ENCODE data around the gene NACC2. TPM values are rescaled to one million over a fixed set of nuclear protein-coding genes. Genes with fewer than 3 reads are reported as not detected.
A peak's percentile ranks its signal among the peaks of the same experiment; 100 is the strongest.

The NACC2 gene
- total and polyA plus RNA-seq, 2 of the 8 experiments (the other 6 are each of a cell fraction or from before 2014, with no cell fraction given), result 8.3 to 14.0 TPM

- H3K79me1 ChIP-seq (ENCODE audit: low read depth, low read length), result no peaks in the 10 kb centered on the region
- TF ChIP-seq SP1 (IDR thresholded peaks at IDR 0.05; ENCODE audit: low read depth, low read length) (no peak), SIRT6 (IDR thresholded peaks at IDR 0.05; ENCODE audit: low read length) (no peak), FOSL1 (IDR thresholded peaks at IDR 0.05; ENCODE audit: insufficient read depth, low read depth, low read length) (no peak), CTCF (IDR thresholded peaks at IDR 0.05; ENCODE audit: control extremely low read depth in 1 of 3, insufficient read depth in 1 of 3, low read depth in 1 of 3, low read length in 3 of 3) (0 out of 4 replicates have a peak, but pooled peaks of 1 of the 3 experiments have one; percentile 3), CEBPB (IDR thresholded peaks at IDR 0.05; ENCODE audit: low read depth, low read length) (no peak), GABPA (IDR thresholded peaks at IDR 0.05; ENCODE audit: borderline replicate concordance, insufficient read depth, low read length) (0 out of 2 replicates have a peak, but pooled peaks have one; percentile 59)
- H3K4me2 ChIP-seq (ENCODE audit: insufficient read depth in 1 of 2, low read depth in 2 of 2, low read length in 2 of 2), result peak overlapping the region; percentile 34 to 87
- H3K27me3 ChIP-seq (replicated peaks in 1 of 4; ENCODE audit: control insufficient read depth in 3 of 4, extremely low read depth in 1 of 4, insufficient read depth in 3 of 4, low read length in 3 of 4), result peaks cover 4 to 29% (median 22%) of the 10 kb centered on the region in 4 experiments; a peak in 6 of 7 replicates
- H4K8ac ChIP-seq (ENCODE audit: extremely low read depth, insufficient read depth, low read length), result 0 out of 2 replicates have a peak overlapping the region, but pooled peaks have one; percentile 38
- no peak overlapping the region for H3K27ac ChIP-seq (ENCODE audit: low read depth, low read length)
- H3K4ac ChIP-seq (replicated peaks; ENCODE audit: insufficient read length, low read depth, low read length), result peak overlapping the region; percentile 14
- H3K4me1 ChIP-seq (replicated peaks in 1 of 4; ENCODE audit: control insufficient read depth in 3 of 4, insufficient read depth in 4 of 4, low read length in 3 of 4), result peaks cover 0 to 20% (median 11%) of the 10 kb centered on the region in 4 experiments; a peak in 5 of 7 replicates
- H4K5ac ChIP-seq (ENCODE audit: insufficient read length, low read depth, low read length), result no peak overlapping the region
- DNase-seq (ENCODE audit: low read depth in 1 of 2, low spot score in 2 of 2) (no peak), FAIRE-seq (no peak)
- H2BK120ac ChIP-seq (replicated peaks; ENCODE audit: low read depth, low read length), result no peak overlapping the region
- no peak overlapping the region for H3K9ac ChIP-seq (replicated peaks in 1 of 4; ENCODE audit: extremely low read depth in 1 of 4, low read depth in 3 of 4, low read length in 3 of 4)
- H3K14ac ChIP-seq (ENCODE audit: insufficient read length), result no peak overlapping the region
- CTCF ChIA-PET (ENCODE audit: partially characterized antibody), result interaction anchor here (0.9 to 2.3 kb wide), 6 partner anchors 10 to 165 kb away, joined by 3 to 9 read pairs (median 4); no protein-coding TSS in a partner anchor
- 75% methylated on average over 29 of the region's 31 CpGs; no CpG with 5 or more reads in 1 of the 2 experiments for whole genome bisulfite sequencing, 2 experiments (ENCODE audit: extremely low coverage in 1 of 2, insufficient coverage in 1 of 2, insufficient read length in 1 of 2, insufficient replicate concordance in 2 of 2, low coverage in 1 of 2, low lambda C conversion rate in 2 of 2, missing lambda C conversion rate in 1 of 2)
- POLR2A ChIA-PET (ENCODE audit: partially characterized antibody), result interaction anchor here (1.0 to 1.1 kb wide), 2 partner anchors 61 to 170 kb away, joined by 3 read pairs; partner anchors contain the start of gene UBAC1
- H3K56ac ChIP-seq (replicated peaks; ENCODE audit: insufficient read length, low read depth, low read length), result no peak overlapping the region
- H2AFZ ChIP-seq (ENCODE audit: low read length), result no peak overlapping the region
- no peak overlapping the region for H3K18ac ChIP-seq (ENCODE audit: extremely low read depth, low read length)
- no peak overlapping the region; the same call in 1 of the 2 replicates for H2AK5ac ChIP-seq (ENCODE audit: low read depth, low read length)
- no peaks in the 10 kb centered on the region for H3K9me3 ChIP-seq (ENCODE audit: insufficient read depth in 2 of 2, low read depth in 1 of 2, low read length in 1 of 2)
- 0 out of 2 replicates have a peak overlapping the region, but pooled peaks have one; percentile 61 for H2BK20ac ChIP-seq (ENCODE audit: low read length)
- H3K4me3 ChIP-seq (ENCODE audit: extremely low read depth in 1 of 4, insufficient read depth in 2 of 4, low read depth in 3 of 4, low read length in 4 of 4), result peak overlapping the region in 1 of 4 experiments; percentile 65; a peak in 3 of 8 replicates
- no peaks in the 10 kb centered on the region for H3K79me2 ChIP-seq (ENCODE audit: control insufficient read depth in 1 of 2, insufficient read depth in 2 of 2, low read length in 2 of 2)
- peak overlapping the region; percentile 26 for H4K91ac ChIP-seq (replicated peaks; ENCODE audit: insufficient read length, low read length)
- H3K23me2 ChIP-seq (ENCODE audit: low read depth, low read length), result peaks cover 4% of the 10 kb centered on the region; the same call in 1 of the 2 replicates
- H4K20me1 ChIP-seq (replicated peaks in 1 of 2; ENCODE audit: control insufficient read depth in 1 of 2, insufficient read depth in 2 of 2, low read length in 2 of 2), result no peaks in the 10 kb centered on the region
- H3K36me3 ChIP-seq (ENCODE audit: control insufficient read depth in 2 of 4, insufficient read depth in 4 of 4, low read length in 3 of 4), result no peaks in the 10 kb centered on the region
- no peak overlapping the region for H2BK15ac ChIP-seq (ENCODE audit: low read length)
- no peak overlapping the region for H3K23ac ChIP-seq (ENCODE audit: insufficient read length)
- 0 out of 2 replicates have a peak overlapping the region, but pooled peaks have one; percentile 2 for H2BK12ac ChIP-seq (ENCODE audit: low read depth, low read length)
- H2BK5ac ChIP-seq (ENCODE audit: low read depth, low read length), result no peak overlapping the region
Measured at GRCh38 chr9:136131629-136132511, 36.8 kb upstream of the NACC2 start.
